ENCODE measurements around the gene FAM131A.

FAM131A gene

DNA sequence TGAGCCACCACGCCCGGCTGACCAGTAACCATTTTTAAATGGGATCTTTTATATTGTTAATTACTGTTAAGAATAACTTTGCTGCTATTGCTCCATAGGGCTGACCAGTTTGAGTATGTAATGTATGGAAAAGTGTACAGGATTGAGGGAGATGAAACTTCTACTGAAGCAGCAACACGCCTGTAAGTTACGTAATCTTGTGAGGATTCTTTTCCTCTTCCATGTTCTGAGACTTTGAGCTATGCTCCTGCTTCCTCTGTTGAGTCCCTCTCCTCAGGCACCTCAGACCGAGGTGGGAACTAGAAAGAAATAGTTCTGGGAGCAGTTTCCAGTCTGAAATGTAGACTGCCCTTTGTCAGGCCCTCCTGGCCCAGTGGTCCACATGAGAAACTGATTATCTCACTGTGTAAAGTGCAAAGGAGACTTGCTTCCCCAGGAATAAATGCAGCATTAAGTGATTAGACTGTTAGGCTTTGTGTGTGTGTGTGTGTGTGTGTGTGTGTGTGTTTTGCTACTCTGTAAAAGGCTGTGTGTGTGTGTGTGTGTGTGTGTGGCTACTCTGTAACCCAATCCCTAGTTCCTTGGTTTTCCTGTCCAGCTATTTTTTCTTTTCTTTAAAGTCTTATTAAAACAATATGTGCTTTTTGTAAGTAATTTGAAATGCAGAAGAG lies 29.4 kb downstream of the FAM131A start:
- H3K4ac ChIP-seq (ENCODE audit: low read length), result no peak overlapping the region
- H4K8ac ChIP-seq (ENCODE audit: low read depth, low read length), result no peak overlapping the region
- H3K23ac ChIP-seq (ENCODE audit: low read depth, low read length, poor library complexity), result no peak overlapping the region
- no peak overlapping the region for H3K27ac ChIP-seq (replicated peaks; ENCODE audit: low read length)
- H2BK120ac ChIP-seq (ENCODE audit: low read depth, low read length), result no peak overlapping the region
- no CpG with 5 or more reads among the region's 5 CpGs for WGBS, 2 donors (ENCODE audit: extremely low coverage in 2 of 2, insufficient read length in 2 of 2, insufficient replicate concordance in 1 of 2)
- no peak overlapping the region for H2AK5ac ChIP-seq (ENCODE audit: low read depth, low read length)
- H2BK15ac ChIP-seq (ENCODE audit: low read length), result no peak overlapping the region
- H3K14ac ChIP-seq (ENCODE audit: low read length), result no peak overlapping the region
- H3K4me3 ChIP-seq (ENCODE audit: low read length in 2 of 2), result no peak overlapping the region
- no peak overlapping the region for H2BK12ac ChIP-seq (ENCODE audit: low read length)
- H4K91ac ChIP-seq (ENCODE audit: low read depth, low read length, poor library complexity), result no peak overlapping the region
- peaks cover 8% of the 10 kb centered on the region for H3K79me1 ChIP-seq (ENCODE audit: low read depth, low read length)
- peak overlapping the region; percentile 9 for H3K9ac ChIP-seq (ENCODE audit: low read depth, low read length, poor library complexity)
- peaks cover 28 to 70% of the 10 kb centered on the region in 2 donors for H3K36me3 ChIP-seq (replicated peaks in 1 of 2; ENCODE audit: control insufficient read depth in 2 of 2, insufficient read depth in 2 of 2, low read length in 2 of 2)
- no peak overlapping the region for H2AFZ ChIP-seq (ENCODE audit: low read length)
- H3K4me2 ChIP-seq (ENCODE audit: insufficient read depth, low read length, poor library complexity, severe bottlenecking), result no peak overlapping the region
- H3K18ac ChIP-seq (ENCODE audit: low read length), result no peak overlapping the region
- no peak for DNase-seq (ENCODE audit: low spot score)
- H3K27me3 ChIP-seq (ENCODE audit: control insufficient read depth in 3 of 3, insufficient read depth in 3 of 3, low read depth in 1 of 3, low read length in 3 of 3), result no peaks in the 10 kb centered on the region
- no peak overlapping the region for H2BK5ac ChIP-seq (ENCODE audit: low read length)
- peaks cover 0 to 15% of the 10 kb centered on the region in 2 donors for H3K4me1 ChIP-seq (ENCODE audit: control insufficient read depth in 2 of 2, insufficient read depth in 1 of 2, low read depth in 1 of 2, low read length in 2 of 2)
- H3K9me3 ChIP-seq (replicated peaks in 1 of 2; ENCODE audit: control insufficient read depth in 2 of 2, insufficient read depth in 1 of 2, low read depth in 1 of 2, low read length in 2 of 2), result no peaks in the 10 kb centered on the region

DNA sequence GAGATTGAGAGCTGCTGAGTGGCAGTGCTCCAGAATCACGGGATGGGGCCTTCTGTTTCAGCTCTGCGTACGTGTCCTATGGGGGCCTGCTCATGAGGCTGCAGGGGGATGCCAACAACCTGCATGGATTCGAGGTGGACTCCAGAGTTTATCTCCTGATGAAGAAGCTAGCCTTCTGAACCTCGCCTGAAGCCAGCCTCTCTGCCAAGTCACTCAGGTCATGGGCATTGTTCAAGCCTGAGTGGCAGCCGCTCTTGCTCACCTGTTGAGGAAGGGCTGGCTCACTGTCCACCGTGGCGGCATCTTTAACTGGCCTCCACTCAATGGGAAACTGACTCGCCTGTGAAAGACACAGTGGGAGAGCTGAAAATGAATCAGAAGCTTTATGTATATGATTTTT lies 30.7 kb downstream of the FAM131A start:
- no peak overlapping the region for H2AFZ ChIP-seq (ENCODE audit: low read length)
- H3K4ac ChIP-seq (ENCODE audit: low read length), result no peak overlapping the region
- H3K9me3 ChIP-seq (replicated peaks in 1 of 2; ENCODE audit: control insufficient read depth in 2 of 2, insufficient read depth in 1 of 2, low read depth in 1 of 2, low read length in 2 of 2), result no peaks in the 10 kb centered on the region
- H2BK120ac ChIP-seq (ENCODE audit: low read depth, low read length), result no peak overlapping the region
- H3K23ac ChIP-seq (ENCODE audit: low read depth, low read length, poor library complexity), result no peak overlapping the region
- no peak overlapping the region for H2BK5ac ChIP-seq (ENCODE audit: low read length)
- no peak overlapping the region for H3K14ac ChIP-seq (ENCODE audit: low read length)
- no peak overlapping the region for H2AK5ac ChIP-seq (ENCODE audit: low read depth, low read length)
- H3K18ac ChIP-seq (ENCODE audit: low read length), result no peak overlapping the region
- no peak overlapping the region for H2BK15ac ChIP-seq (ENCODE audit: low read length)
- no peak overlapping the region for H2BK12ac ChIP-seq (ENCODE audit: low read length)
- no peak overlapping the region for H4K91ac ChIP-seq (ENCODE audit: low read depth, low read length, poor library complexity)
- H3K4me2 ChIP-seq (ENCODE audit: insufficient read depth, low read length, poor library complexity, severe bottlenecking), result no peak overlapping the region
- no peak overlapping the region for H4K8ac ChIP-seq (ENCODE audit: low read depth, low read length)
- H3K4me1 ChIP-seq (ENCODE audit: control insufficient read depth in 2 of 2, insufficient read depth in 1 of 2, low read depth in 1 of 2, low read length in 2 of 2), result peaks cover 0 to 18% of the 10 kb centered on the region in 2 donors
- peaks cover 28 to 70% of the 10 kb centered on the region in 2 donors for H3K36me3 ChIP-seq (replicated peaks in 1 of 2; ENCODE audit: control insufficient read depth in 2 of 2, insufficient read depth in 2 of 2, low read length in 2 of 2)
- H3K79me1 ChIP-seq (ENCODE audit: low read depth, low read length), result peaks cover 4% of the 10 kb centered on the region
- no CpG with 5 or more reads among the region's 9 CpGs for WGBS, 2 donors (ENCODE audit: extremely low coverage in 2 of 2, insufficient read length in 2 of 2, insufficient replicate concordance in 1 of 2)
- no peaks in the 10 kb centered on the region for H3K27me3 ChIP-seq (ENCODE audit: control insufficient read depth in 3 of 3, insufficient read depth in 3 of 3, low read depth in 1 of 3, low read length in 3 of 3)
- no peak overlapping the region for H3K9ac ChIP-seq (ENCODE audit: low read depth, low read length, poor library complexity)
- H3K27ac ChIP-seq (replicated peaks; ENCODE audit: low read length), result no peak overlapping the region
- H3K4me3 ChIP-seq (ENCODE audit: low read length in 2 of 2), result no peak overlapping the region
- DNase-seq (ENCODE audit: low spot score), result no peak

DNA sequence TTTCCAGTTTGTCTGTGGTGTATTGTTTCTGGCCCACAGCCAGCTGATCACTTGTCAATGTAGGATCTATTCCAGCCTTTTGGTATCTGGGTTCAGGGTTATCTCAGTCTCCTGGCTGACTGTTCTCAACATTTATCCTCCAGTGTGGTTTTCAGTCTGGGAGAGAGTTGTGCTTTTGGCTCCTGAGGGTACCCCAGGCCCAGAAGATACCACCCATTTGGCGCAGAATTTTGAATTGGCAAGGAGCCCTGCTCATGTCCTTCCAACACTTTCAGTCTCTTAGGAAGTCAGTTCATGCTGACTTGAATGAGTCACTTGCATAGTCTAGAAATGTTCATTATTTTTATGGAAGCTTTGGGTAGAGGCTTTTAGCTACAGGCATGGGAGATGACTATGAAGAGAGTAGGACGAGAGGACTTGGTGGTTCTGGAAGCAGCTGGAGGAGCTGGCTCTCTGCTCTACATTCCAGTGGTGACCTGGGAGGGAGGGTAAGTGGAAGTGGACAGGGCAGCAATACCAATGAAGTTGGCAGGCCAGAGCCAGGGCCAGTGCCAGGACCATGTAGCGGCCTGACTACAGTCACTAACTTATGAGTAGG lies 31.3 kb downstream of the FAM131A start:
- no peak overlapping the region for H3K14ac ChIP-seq (ENCODE audit: low read length)
- no peak overlapping the region for H3K27ac ChIP-seq (replicated peaks; ENCODE audit: low read length)
- H4K8ac ChIP-seq (ENCODE audit: low read depth, low read length), result no peak overlapping the region
- no peak overlapping the region for H4K91ac ChIP-seq (ENCODE audit: low read depth, low read length, poor library complexity)
- H3K36me3 ChIP-seq (replicated peaks in 1 of 2; ENCODE audit: control insufficient read depth in 2 of 2, insufficient read depth in 2 of 2, low read length in 2 of 2), result peaks cover 28 to 66% of the 10 kb centered on the region in 2 donors
- DNase-seq (ENCODE audit: low spot score), result no peak
- no peak overlapping the region for H3K4ac ChIP-seq (ENCODE audit: low read length)
- H2BK12ac ChIP-seq (ENCODE audit: low read length), result no peak overlapping the region
- peaks cover 0 to 16% of the 10 kb centered on the region in 2 donors for H3K4me1 ChIP-seq (ENCODE audit: control insufficient read depth in 2 of 2, insufficient read depth in 1 of 2, low read depth in 1 of 2, low read length in 2 of 2)
- H2AFZ ChIP-seq (ENCODE audit: low read length), result no peak overlapping the region
- no peak overlapping the region for H3K23ac ChIP-seq (ENCODE audit: low read depth, low read length, poor library complexity)
- H2BK120ac ChIP-seq (ENCODE audit: low read depth, low read length), result no peak overlapping the region
- H2BK15ac ChIP-seq (ENCODE audit: low read length), result no peak overlapping the region
- H2AK5ac ChIP-seq (ENCODE audit: low read depth, low read length), result no peak overlapping the region
- WGBS, 2 donors (ENCODE audit: extremely low coverage in 2 of 2, insufficient read length in 2 of 2, insufficient replicate concordance in 1 of 2), result no CpG with 5 or more reads among the region's 3 CpGs
- H3K79me1 ChIP-seq (ENCODE audit: low read depth, low read length), result peaks cover 4% of the 10 kb centered on the region
- H3K4me2 ChIP-seq (ENCODE audit: insufficient read depth, low read length, poor library complexity, severe bottlenecking), result no peak overlapping the region
- no peak overlapping the region for H3K4me3 ChIP-seq (ENCODE audit: low read length in 2 of 2)
- no peaks in the 10 kb centered on the region for H3K9me3 ChIP-seq (replicated peaks in 1 of 2; ENCODE audit: control insufficient read depth in 2 of 2, insufficient read depth in 1 of 2, low read depth in 1 of 2, low read length in 2 of 2)
- no peaks in the 10 kb centered on the region for H3K27me3 ChIP-seq (ENCODE audit: control insufficient read depth in 3 of 3, insufficient read depth in 3 of 3, low read depth in 1 of 3, low read length in 3 of 3)
- H2BK5ac ChIP-seq (ENCODE audit: low read length), result no peak overlapping the region
- no peak overlapping the region for H3K18ac ChIP-seq (ENCODE audit: low read length)
- no peak overlapping the region for H3K9ac ChIP-seq (ENCODE audit: low read depth, low read length, poor library complexity)

DNA sequence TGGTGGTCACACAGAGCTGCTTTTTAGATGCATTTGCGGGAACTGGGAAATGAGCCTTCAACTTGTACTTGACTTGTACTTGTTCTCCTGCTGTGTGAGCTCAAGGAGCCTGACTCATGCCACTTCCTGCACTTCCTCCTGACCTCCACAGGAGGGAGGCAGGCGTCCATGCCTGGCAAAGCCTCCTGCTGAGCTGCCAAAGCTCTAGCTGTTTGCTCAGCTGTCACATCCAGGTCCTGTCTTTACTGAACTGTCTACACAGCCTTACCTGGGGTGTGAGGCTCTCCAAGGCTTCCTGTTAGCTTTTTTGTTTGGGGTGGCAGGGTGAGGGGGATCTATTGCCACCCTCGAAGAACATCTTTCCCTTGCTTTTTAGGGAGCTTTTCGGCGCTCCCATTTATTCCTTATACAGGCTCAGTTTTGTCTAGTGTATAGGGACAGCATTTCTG lies 34.2 kb downstream of the FAM131A start:
- DNase-seq (ENCODE audit: low spot score), result no peak
- Histone ChIP-seq H2AK5ac (ENCODE audit: low read depth, low read length) (no peak overlapping the region), H3K79me1 (ENCODE audit: low read depth, low read length) (peaks cover 1% of the 10 kb centered on the region), H3K14ac (ENCODE audit: low read length) (no peak overlapping the region), H3K27me3 (ENCODE audit: control insufficient read depth in 3 of 3, insufficient read depth in 3 of 3, low read depth in 1 of 3, low read length in 3 of 3) (no peaks in the 10 kb centered on the region), H3K4me1 (ENCODE audit: control insufficient read depth in 2 of 2, insufficient read depth in 1 of 2, low read depth in 1 of 2, low read length in 2 of 2) (peaks cover 7 to 9% of the 10 kb centered on the region in 2 donors), H2BK120ac (ENCODE audit: low read depth, low read length) (no peak overlapping the region), H2AFZ (ENCODE audit: low read length) (no peak overlapping the region), H4K91ac (ENCODE audit: low read depth, low read length, poor library complexity) (no peak overlapping the region), H3K36me3 (replicated peaks in 1 of 2; ENCODE audit: control insufficient read depth in 2 of 2, insufficient read depth in 2 of 2, low read length in 2 of 2) (peaks cover 19 to 49% of the 10 kb centered on the region in 2 donors), H3K4ac (ENCODE audit: low read length) (no peak overlapping the region), H3K27ac (replicated peaks; ENCODE audit: low read length) (no peak overlapping the region), H3K4me2 (ENCODE audit: insufficient read depth, low read length, poor library complexity, severe bottlenecking) (no peak overlapping the region), H4K8ac (ENCODE audit: low read depth, low read length) (no peak overlapping the region), H3K9ac (ENCODE audit: low read depth, low read length, poor library complexity) (no peak overlapping the region), H2BK5ac (ENCODE audit: low read length) (no peak overlapping the region), H3K9me3 (replicated peaks in 1 of 2; ENCODE audit: control insufficient read depth in 2 of 2, insufficient read depth in 1 of 2, low read depth in 1 of 2, low read length in 2 of 2) (no peaks in the 10 kb centered on the region), H3K4me3 (ENCODE audit: low read length in 2 of 2) (no peak overlapping the region), H2BK15ac (ENCODE audit: low read length) (no peak overlapping the region), H3K23ac (ENCODE audit: low read depth, low read length, poor library complexity) (no peak overlapping the region), H3K18ac (ENCODE audit: low read length) (no peak overlapping the region), H2BK12ac (ENCODE audit: low read length) (no peak overlapping the region)
- WGBS, 2 donors (ENCODE audit: extremely low coverage in 2 of 2, insufficient read length in 2 of 2, insufficient replicate concordance in 1 of 2), result no CpG with 5 or more reads among the region's 5 CpGs
